Fibroblast of the aortic adventitia (primary cell): ENCODE measurements around the gene PLXNC1. TPM values are rescaled to one million over a fixed set of nuclear protein-coding genes. Genes with fewer than 3 reads are reported as not detected.
A peak's percentile ranks its signal among the peaks of the same experiment; 100 is the strongest.

Source experiments
- DNase-seq: peaks from one replicate; pipeline ENCODE4 v3.0.0-alpha.2; 2010; ENCODE audit warnings: low read depth
- H3K4me3 ChIP-seq: 2 replicates; pipeline ENCODE4 v1.5.1; 2011; ENCODE audit warnings: low read depth, mild to moderate bottlenecking, control low read depth, low read length, moderate library complexity
- total RNA-seq: library from RNA; depleted of rRNA; stranded (reverse); fragments of >200 nt; gene quantifications from 2 replicates; pipeline ENCODE4 v1.2.3, GENCODE V29; 2012; ENCODE audit warnings: low replicate concordance
- TF ChIP-seq, protein P1 (sequence below): IDR thresholded peaks from 2 replicates; pipeline ENCODE4 v1.5.1; 2011; ENCODE audit warnings: mild to moderate bottlenecking, low read length, control low read depth, inconsistent platforms; ENCODE audit not compliant: insufficient read depth

Gene PLXNC1
- total RNA-seq, 1 donor: 4.3 TPM

DNA sequence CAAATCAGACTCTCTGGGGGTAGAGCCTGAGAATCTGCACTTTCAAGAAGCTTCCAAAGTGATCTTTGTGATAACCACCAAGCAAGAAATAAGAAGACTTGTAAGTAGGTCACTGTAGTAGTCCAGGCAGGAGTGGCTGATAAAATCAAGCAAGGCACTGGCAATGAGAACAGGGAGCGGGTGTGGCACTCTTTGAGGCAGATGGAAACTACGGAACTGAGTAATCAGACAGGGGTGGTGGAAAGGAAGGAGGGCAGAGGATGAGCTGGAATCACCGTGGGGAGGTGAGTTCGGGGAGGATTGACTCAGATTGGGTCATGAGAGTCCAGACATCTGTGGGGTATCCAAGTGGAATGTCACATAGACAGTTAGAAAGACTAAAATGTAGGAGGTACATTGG is 44.4 kb upstream of the PLXNC1 start:
- no peak for DNase-seq
- H3K4me3 ChIP-seq: no peak overlapping the region
- TF ChIP-seq, protein P1, sequence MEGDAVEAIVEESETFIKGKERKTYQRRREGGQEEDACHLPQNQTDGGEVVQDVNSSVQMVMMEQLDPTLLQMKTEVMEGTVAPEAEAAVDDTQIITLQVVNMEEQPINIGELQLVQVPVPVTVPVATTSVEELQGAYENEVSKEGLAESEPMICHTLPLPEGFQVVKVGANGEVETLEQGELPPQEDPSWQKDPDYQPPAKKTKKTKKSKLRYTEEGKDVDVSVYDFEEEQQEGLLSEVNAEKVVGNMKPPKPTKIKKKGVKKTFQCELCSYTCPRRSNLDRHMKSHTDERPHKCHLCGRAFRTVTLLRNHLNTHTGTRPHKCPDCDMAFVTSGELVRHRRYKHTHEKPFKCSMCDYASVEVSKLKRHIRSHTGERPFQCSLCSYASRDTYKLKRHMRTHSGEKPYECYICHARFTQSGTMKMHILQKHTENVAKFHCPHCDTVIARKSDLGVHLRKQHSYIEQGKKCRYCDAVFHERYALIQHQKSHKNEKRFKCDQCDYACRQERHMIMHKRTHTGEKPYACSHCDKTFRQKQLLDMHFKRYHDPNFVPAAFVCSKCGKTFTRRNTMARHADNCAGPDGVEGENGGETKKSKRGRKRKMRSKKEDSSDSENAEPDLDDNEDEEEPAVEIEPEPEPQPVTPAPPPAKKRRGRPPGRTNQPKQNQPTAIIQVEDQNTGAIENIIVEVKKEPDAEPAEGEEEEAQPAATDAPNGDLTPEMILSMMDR: no peak

DNA sequence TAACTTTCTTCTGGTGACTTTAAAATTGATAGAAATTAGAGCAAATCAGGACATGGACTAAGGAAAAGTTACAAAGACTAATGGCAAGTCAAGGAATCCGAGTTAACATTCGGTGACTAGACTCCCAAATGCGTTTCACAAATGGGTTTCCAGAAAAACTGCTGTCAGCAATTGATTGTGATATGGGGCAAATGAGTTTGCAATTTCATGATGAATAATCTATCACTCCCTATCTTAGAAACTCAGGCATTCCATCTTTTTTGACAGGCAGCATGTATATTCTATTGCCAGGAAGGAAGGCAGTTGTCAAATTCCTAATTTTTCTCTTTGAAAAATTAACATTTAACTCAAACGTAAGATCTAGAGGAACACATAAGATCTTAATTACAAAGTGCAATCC is 40.5 kb upstream of the PLXNC1 start:
- TF ChIP-seq, protein P1: no peak
- DNase-seq: no peak
- no peak overlapping the region for H3K4me3 ChIP-seq

GRCh38 chr12:94109160-94109559 is 39.2 kb upstream of the PLXNC1 start:
- H3K4me3 ChIP-seq: no peak overlapping the region
- TF ChIP-seq, protein P1: no peak
- peak; percentile 30 for DNase-seq

- no peak overlapping the region for H3K4me3 ChIP-seq
- TF ChIP-seq, protein P1: no peak
- no peak for DNase-seq
Observed at GRCh38 chr12:94110258-94110657, 38.1 kb upstream of the PLXNC1 start.

- TF ChIP-seq, protein P1: no peak
- no peak for DNase-seq
- no peak overlapping the region for H3K4me3 ChIP-seq
Observed at GRCh38 chr12:94111302-94111701, 37.1 kb upstream of the PLXNC1 start.

DNA sequence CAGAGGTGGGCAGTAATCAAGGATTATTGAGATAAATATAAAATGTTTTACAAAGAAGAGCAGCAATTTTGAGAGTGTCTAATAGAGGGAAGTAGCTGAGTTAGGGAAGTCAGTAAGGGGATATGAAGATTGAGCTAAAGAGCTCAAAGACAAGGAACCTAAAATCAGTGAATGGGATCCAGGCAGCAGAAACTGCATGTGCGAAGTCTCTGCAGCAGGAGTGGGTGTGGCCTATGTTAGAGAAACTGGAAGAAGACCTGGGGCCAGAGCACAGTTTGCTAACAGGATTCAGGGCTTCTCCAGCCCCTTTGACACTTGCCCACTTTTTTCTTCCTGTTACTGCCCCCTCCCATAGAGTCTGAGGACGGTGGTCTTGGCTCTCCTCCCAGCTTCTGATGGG is 36.3 kb upstream of the PLXNC1 start:
- H3K4me3 ChIP-seq: no peak overlapping the region
- TF ChIP-seq, protein P1: no peak
- no peak for DNase-seq

GRCh38 chr12:94114166-94114565 is 34.2 kb upstream of the PLXNC1 start:
- H3K4me3 ChIP-seq: no peak overlapping the region
- TF ChIP-seq, protein P1: no peak
- DNase-seq: no peak
